Measurements from ENCODE around the gene SORCS2. TPM values are rescaled to one million over a fixed set of nuclear protein-coding genes. Genes with fewer than 3 reads are reported as not detected.
A peak's percentile ranks its signal among the peaks of the same experiment; 100 is the strongest.

The SORCS2 gene
- total and polyA plus RNA-seq, 2 experiments from 2014 or later: 0.38 to 1.4 TPM

GRCh38 chr4:7538518-7538917 is 346.2 kb downstream of the SORCS2 start:
- DNase-seq: no peak
- Histone ChIP-seq H3K9me2 (ENCODE audit: insufficient read depth) (no peaks in the 10 kb centered on the region), H2AFZ (no peak overlapping the region), H3K4me1 (ENCODE audit: insufficient read depth) (no peaks in the 10 kb centered on the region), H3F3A (ENCODE audit: insufficient read depth) (no peaks in the 10 kb centered on the region), H3K4me2 (ENCODE audit: unreplicated experiment) (no peak overlapping the region), H3K27me3 (replicated peaks; ENCODE audit: insufficient read depth) (no peaks in the 10 kb centered on the region), H3K27ac (no peak overlapping the region), H3K9ac (no peak overlapping the region), H4K20me1 (ENCODE audit: insufficient read depth) (no peaks in the 10 kb centered on the region), H3K4me3 (no peak overlapping the region), H3K9me3 (ENCODE audit: low read depth) (no peaks in the 10 kb centered on the region), H3K79me2 (ENCODE audit: insufficient read depth) (no peaks in the 10 kb centered on the region), H3K36me3 (ENCODE audit: low read depth) (no peaks in the 10 kb centered on the region)
- in situ Hi-C loops (cut with MboI): no loop called here
- 72 to 74% methylated on average over 8 of the region's 8 CpGs for WGBS, 2 experiments (ENCODE audit: low coverage in 1 of 2, low lambda C conversion rate in 2 of 2, missing lambda C conversion rate in 2 of 2)
- no peak for TF ChIP-seq EZH2phosphoT487 (IDR thresholded peaks at IDR 0.05; ENCODE audit: insufficient read depth, low read depth)
- no peak for TF ChIP-seq EZH2 (IDR thresholded peaks at IDR 0.05; ENCODE audit: insufficient read depth, poor library complexity, severe bottlenecking)

- H3K79me2 ChIP-seq (ENCODE audit: insufficient read depth): no peaks in the 10 kb centered on the region
- no peak overlapping the region for H2AFZ ChIP-seq
- no peaks in the 10 kb centered on the region for H3K4me1 ChIP-seq (ENCODE audit: insufficient read depth)
- no peaks in the 10 kb centered on the region for H3K36me3 ChIP-seq (ENCODE audit: low read depth)
- no peaks in the 10 kb centered on the region for H3K9me2 ChIP-seq (ENCODE audit: insufficient read depth)
- no peaks in the 10 kb centered on the region for H3F3A ChIP-seq (ENCODE audit: insufficient read depth)
- 57 to 62% methylated on average over 3 of the region's 3 CpGs for WGBS, 2 experiments (ENCODE audit: low coverage in 1 of 2, low lambda C conversion rate in 2 of 2, missing lambda C conversion rate in 2 of 2)
- H3K9me3 ChIP-seq (ENCODE audit: low read depth): no peaks in the 10 kb centered on the region
- H3K27ac ChIP-seq: no peak overlapping the region
- in situ Hi-C loops (cut with MboI): no loop called here
- DNase-seq: no peak
- TF ChIP-seq EZH2 (IDR thresholded peaks at IDR 0.05; ENCODE audit: insufficient read depth, poor library complexity, severe bottlenecking): no peak
- TF ChIP-seq EZH2phosphoT487 (IDR thresholded peaks at IDR 0.05; ENCODE audit: insufficient read depth, low read depth): no peak
- H3K27me3 ChIP-seq (replicated peaks; ENCODE audit: insufficient read depth): no peaks in the 10 kb centered on the region
- H3K9ac ChIP-seq: no peak overlapping the region
- H3K4me3 ChIP-seq: no peak overlapping the region
- no peak overlapping the region for H3K4me2 ChIP-seq (ENCODE audit: unreplicated experiment)
- H4K20me1 ChIP-seq (ENCODE audit: insufficient read depth): no peaks in the 10 kb centered on the region
Measured at GRCh38 chr4:7539186-7539585, 346.8 kb downstream of the SORCS2 start.

- peak; percentile 32 for DNase-seq
- H3K9ac ChIP-seq: no peak overlapping the region
- WGBS, 2 experiments (ENCODE audit: low coverage in 1 of 2, low lambda C conversion rate in 2 of 2, missing lambda C conversion rate in 2 of 2): 39 to 61% methylated on average over 3 to 9 of the region's 9 CpGs
- no peak overlapping the region for H3K4me2 ChIP-seq (ENCODE audit: unreplicated experiment)
- H3K9me2 ChIP-seq (ENCODE audit: insufficient read depth): no peaks in the 10 kb centered on the region
- no peaks in the 10 kb centered on the region for H4K20me1 ChIP-seq (ENCODE audit: insufficient read depth)
- H3K4me3 ChIP-seq: no peak overlapping the region
- no peaks in the 10 kb centered on the region for H3K9me3 ChIP-seq (ENCODE audit: low read depth)
- in situ Hi-C loops (cut with MboI): no loop called here
- H3K79me2 ChIP-seq (ENCODE audit: insufficient read depth): no peaks in the 10 kb centered on the region
- no peaks in the 10 kb centered on the region for H3K4me1 ChIP-seq (ENCODE audit: insufficient read depth)
- no peak overlapping the region for H2AFZ ChIP-seq
- no peak overlapping the region for H3K27ac ChIP-seq
- H3K36me3 ChIP-seq (ENCODE audit: low read depth): no peaks in the 10 kb centered on the region
- no peaks in the 10 kb centered on the region for H3F3A ChIP-seq (ENCODE audit: insufficient read depth)
- TF ChIP-seq EZH2phosphoT487 (IDR thresholded peaks at IDR 0.05; ENCODE audit: insufficient read depth, low read depth): no peak
- no peaks in the 10 kb centered on the region for H3K27me3 ChIP-seq (replicated peaks; ENCODE audit: insufficient read depth)
Measured at GRCh38 chr4:7539659-7540058, 347.3 kb downstream of the SORCS2 start.

GRCh38 chr4:7540206-7540605 is 347.9 kb downstream of the SORCS2 start:
- no peaks in the 10 kb centered on the region for H3K9me2 ChIP-seq (ENCODE audit: insufficient read depth)
- WGBS, 2 experiments (ENCODE audit: low coverage in 1 of 2, low lambda C conversion rate in 2 of 2, missing lambda C conversion rate in 2 of 2): 82 to 89% methylated on average over 12 of the region's 12 CpGs
- H3K4me2 ChIP-seq (ENCODE audit: unreplicated experiment): no peak overlapping the region
- no peaks in the 10 kb centered on the region for H3K79me2 ChIP-seq (ENCODE audit: insufficient read depth)
- 0 out of 2 replicates have a peak, but pooled peaks cover 3% of the 10 kb centered on the region for H3K27me3 ChIP-seq (replicated peaks; ENCODE audit: insufficient read depth)
- no peak overlapping the region for H3K9ac ChIP-seq
- no peaks in the 10 kb centered on the region for H4K20me1 ChIP-seq (ENCODE audit: insufficient read depth)
- H3K4me3 ChIP-seq: no peak overlapping the region
- H3K27ac ChIP-seq: no peak overlapping the region
- no peak overlapping the region for H2AFZ ChIP-seq
- in situ Hi-C loops (cut with MboI): no loop called here
- no peaks in the 10 kb centered on the region for H3K36me3 ChIP-seq (ENCODE audit: low read depth)
- H3F3A ChIP-seq (ENCODE audit: insufficient read depth): no peaks in the 10 kb centered on the region
- no peaks in the 10 kb centered on the region for H3K4me1 ChIP-seq (ENCODE audit: insufficient read depth)
- TF ChIP-seq EZH2 (IDR thresholded peaks at IDR 0.05; ENCODE audit: insufficient read depth, poor library complexity, severe bottlenecking): no peak
- TF ChIP-seq EZH2phosphoT487 (IDR thresholded peaks at IDR 0.05; ENCODE audit: insufficient read depth, low read depth): no peak
- no peaks in the 10 kb centered on the region for H3K9me3 ChIP-seq (ENCODE audit: low read depth)
- DNase-seq: no peak

Measured in GM23248 (cell line).